HG02938 (cell line): Measurements from ENCODE around the gene PLXNA1.

ENCODE experiments used
- ATAC-seq: cut with Tn5 transposase; IDR thresholded peaks from one replicate; pipeline ENCODE4 v1.9.1; 2021; ENCODE audit warnings: mild to moderate bottlenecking, moderate library complexity; ENCODE audit not compliant: unreplicated experiment

The PLXNA1 gene

DNA sequence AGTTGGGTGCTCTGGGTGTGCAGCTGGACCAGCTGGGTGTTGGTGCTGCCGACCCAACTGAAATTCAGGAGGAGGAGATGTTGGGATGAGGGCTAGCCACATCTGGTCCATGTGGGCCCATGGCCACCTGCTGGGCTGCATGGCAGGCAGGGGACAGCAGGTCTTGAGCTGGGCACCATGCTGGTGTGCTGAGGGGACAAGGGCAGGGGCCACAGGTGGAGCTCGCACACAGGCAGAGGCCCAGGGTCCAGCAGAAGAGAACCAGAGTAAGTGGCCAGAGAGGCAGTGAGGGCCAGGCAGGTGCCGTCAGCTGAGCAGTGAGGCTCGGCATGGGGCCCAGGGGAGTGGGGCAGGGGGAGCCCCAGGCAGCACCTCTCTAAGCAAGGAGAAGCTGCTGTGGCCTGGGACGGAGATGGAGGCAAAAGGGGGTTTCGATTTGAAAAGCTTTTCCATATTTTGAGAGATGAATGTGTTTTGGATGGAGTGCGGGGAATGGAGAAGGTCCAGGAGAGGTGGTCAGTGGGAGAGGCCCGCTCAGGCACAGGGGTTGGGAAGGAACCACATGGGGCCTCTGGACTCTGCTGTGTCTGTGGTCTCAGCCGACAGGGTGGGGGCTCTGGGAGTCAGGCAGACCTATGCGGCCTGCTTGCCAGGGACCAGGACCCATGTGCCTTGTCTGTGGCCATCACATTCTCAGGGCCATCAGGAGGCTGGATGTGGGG, 30.5 kb upstream of the PLXNA1 start:
- no peak for ATAC-seq

DNA sequence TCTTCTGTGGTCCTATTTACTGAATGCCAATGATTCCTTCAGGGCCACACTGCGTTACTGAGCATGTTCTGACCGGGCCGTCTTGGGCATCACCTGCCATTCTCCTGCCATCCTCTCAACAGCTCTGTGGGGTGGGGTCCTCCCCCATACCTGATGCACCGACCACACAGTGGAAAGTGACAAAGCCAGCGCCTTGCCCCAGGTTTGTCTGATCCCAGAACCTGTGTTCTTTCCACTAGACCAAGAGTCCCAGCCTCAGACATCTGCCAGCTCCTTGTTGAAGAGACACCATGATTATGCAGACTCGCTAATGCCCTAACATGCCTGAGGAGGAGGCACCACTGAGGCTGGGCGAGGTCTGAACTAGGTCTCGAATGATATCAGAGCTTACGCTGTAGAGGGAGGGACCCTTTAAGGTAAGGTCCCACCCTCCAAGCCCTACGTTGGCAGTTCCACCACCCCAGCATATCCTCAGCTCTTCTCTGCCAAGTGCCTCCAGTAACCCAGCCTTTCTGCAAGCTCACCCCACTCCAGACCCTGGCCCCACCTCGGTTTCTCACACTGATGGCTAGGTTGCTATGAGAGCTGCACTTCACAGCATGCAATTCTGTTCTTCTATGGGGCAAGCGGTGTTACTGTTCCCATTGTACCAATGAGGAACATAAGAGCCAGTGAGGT, 29.8 kb upstream of the PLXNA1 start:
- ATAC-seq: no peak

- peak; percentile 54 for ATAC-seq
These were observed 28.6 kb upstream of the PLXNA1 start for GRCh38 chr3:126954141-126954842.

- ATAC-seq: peak; percentile 70
These were observed 27.7 kb upstream of the PLXNA1 start for GRCh38 chr3:126955004-126955790.

GRCh38 chr3:126956361-126956760, 26.6 kb upstream of the PLXNA1 start:
- ATAC-seq: no peak

DNA sequence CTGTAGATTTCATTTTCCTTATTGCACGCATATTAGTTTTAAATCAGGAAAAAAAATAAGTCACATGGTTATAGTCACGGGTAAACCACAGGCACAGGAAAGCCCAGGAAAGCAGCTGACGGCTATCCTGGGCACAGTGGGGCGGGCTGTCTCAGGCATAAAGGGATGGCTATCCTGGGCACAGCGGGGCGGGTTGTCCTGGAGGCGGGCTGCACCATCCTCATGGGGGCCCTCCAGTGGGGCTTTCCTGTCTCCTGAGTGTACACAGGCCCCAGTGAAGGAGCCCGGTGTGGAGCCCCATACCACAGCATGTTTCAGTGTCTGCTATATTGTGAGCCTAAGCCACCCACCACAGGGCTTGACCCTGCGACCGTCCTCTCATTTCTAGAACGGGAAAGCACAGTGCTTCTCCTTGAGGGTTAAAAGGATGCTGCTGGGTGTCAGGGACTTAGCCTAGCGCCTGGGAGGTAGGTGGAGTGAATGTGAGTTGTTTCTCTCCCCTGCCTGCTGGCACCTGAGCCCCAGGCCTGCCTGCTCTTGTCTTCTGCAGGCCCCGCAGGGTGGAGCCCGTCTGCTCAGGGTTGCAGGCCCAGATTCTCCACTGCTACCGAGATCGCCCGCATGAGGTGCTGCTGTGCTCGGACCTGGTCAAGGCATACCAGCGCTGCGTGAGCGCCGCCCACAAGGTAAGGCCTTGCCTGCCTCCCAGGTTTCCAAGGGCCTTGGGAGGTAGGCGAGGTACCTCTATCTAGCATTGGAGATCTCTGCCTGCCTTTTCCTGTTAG, 25.9 kb upstream of the PLXNA1 start:
- ATAC-seq: no peak

GRCh38 chr3:126957776-126958637, 24.9 kb upstream of the PLXNA1 start:
- no peak for ATAC-seq

DNA sequence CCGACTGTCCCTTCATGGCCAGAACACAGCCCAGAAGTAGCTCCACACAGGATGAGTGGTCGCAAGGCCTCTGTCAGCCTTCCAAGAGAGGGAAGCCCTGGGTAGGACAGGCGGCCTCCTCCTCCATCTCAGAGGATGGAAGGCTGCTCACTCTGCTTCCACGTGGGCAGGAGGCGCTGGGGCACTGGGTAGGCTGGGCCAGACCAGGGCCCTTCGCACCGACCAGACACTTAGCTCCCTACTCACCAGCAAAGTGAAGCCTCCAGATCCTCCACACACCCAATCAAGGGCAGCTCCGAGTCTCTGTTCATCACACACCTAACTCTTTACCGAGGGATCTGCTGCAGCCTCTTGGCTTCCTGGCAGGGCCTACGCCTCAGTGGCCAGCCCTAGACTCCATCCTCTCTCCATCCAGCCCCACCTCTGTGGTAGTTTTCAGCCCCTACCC, 24.3 kb upstream of the PLXNA1 start:
- ATAC-seq: no peak

GRCh38 chr3:126959136-126959920, 23.6 kb upstream of the PLXNA1 start:
- no peak for ATAC-seq

GRCh38 chr3:126959921-126960603, 22.9 kb upstream of the PLXNA1 start:
- ATAC-seq: no peak

GRCh38 chr3:126960604-126960995, 22.3 kb upstream of the PLXNA1 start:
- no peak for ATAC-seq

DNA sequence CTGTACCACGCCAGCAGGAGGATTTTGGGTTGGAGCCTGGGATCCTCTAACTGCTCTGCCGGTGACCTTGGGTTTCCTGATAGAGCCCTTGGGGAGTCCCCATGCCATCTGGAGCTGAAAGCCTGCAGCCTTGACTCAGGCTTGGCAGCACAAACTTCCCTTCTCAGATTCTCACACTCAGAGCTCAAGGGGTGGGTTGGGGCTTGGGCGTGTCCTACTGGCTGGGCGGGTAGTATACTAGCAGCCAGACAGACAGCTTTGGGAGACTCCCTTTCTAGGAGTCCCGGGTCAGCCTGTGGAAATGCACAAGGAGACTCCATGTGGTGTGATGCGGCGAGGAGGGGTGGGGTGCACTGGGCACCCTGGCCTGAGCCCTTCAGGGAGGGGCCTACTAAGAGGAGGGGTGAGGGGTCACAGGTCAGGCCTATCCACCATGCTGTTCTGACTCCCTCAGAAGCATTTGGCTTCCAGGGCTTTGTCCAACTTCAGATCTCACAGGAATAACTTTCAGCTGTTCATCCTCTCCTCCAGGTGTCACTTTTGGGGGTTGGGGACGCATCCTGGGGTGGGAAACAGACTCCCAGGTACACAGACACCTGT, 21.6 kb upstream of the PLXNA1 start:
- ATAC-seq: no peak

DNA sequence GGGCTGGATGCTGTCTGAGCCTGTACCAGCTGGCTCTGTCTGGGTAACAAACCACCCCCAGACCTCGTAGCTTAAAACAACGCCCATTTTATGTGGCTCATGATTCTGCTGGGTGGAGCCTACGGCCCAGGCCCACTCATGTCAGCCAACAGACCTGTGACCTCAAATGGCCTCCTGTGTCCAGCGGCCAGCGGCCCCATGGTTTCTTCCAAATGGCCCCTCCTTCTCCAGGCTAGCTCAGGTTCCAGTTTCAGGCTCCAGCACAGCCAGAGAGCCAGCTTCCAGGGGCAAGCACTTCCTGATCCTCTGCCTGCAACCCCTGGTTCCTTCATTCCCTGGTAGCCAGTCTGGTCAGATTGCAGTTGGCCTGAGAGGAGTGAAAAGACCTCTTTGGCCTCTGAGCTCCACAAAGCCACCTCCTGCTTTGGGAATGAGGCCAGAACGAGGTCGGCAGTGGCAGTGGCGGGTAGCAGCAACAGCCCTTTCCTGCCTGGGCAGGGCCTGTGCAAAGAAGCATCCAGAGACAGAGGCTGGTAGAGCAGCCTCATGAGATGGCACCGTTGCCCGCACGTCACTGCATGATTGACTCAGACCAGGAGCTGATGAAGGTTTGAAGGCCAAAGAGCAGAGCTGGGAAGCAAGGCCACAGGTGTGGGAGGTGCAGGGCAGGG, 21.0 kb upstream of the PLXNA1 start:
- ATAC-seq: no peak

- ATAC-seq: no peak
These were observed 20.2 kb upstream of the PLXNA1 start for GRCh38 chr3:126962756-126963155.

- ATAC-seq: no peak
These were observed 19.4 kb upstream of the PLXNA1 start for GRCh38 chr3:126963261-126964190.

DNA sequence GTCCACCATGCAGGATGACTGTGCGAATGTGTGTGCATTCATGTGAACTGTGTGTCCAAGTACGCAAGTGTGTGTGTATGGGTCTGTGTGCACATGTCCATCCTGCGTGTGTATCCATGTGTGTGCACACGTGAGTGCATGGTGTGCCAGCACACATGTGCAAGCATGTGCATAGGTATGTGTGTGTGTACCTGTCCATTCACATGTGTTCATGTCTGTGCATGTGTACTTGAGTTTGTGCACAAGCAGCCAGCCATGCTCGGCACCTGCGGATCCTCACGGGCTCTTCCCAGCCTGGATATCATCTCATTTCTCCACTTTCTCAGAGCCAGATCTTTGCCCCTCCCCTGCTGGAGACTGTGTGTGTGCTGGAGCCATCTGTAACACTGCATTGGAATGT, 18.7 kb upstream of the PLXNA1 start:
- no peak for ATAC-seq
